MCF 10A (cell line): ENCODE results near the gene TMEM59L. TPM values are rescaled to one million over a fixed set of nuclear protein-coding genes. Genes with fewer than 3 reads are reported as not detected.

Source experiments
- BruUV-seq: library from RNA; stranded (reverse); fragments of 400-500 nt; replicated peaks from 2 replicates; lab custom pipeline; 2021; lab: Mats Ljungman, UMichigan
- CTCF ChIA-PET: fragments of 300-600 bp; sonication (Branson Sonifier 250); formaldehyde crosslinking; extraction: SDS; loops from one replicate; lab custom pipeline; 2021; ENCODE audit warnings: antibody characterized with exemption, inconsistent platforms; lab: Yijun Ruan, JAX
- POLR2A ChIA-PET: fragments of 300-600, 350-650 bp; sonication (Branson Sonifier 250); formaldehyde crosslinking; extraction: SDS; loops from one replicate; lab custom pipeline; 2020; ENCODE audit warnings: antibody characterized with exemption, inconsistent platforms; lab: Yijun Ruan, JAX
- DNase-seq: peaks from one replicate; pipeline ENCODE4 v3.0.0-alpha.2; 2018; ENCODE audit not compliant: unreplicated experiment
- H3K27ac Mint-ChIP-seq: one replicate; pipeline ENCODE4 v1.8.0; 2022; ENCODE audit warnings: mild to moderate bottlenecking, low read depth, mixed read lengths; ENCODE audit not compliant: unreplicated experiment
- H3K27me3 Mint-ChIP-seq: one replicate; pipeline ENCODE4 v1.8.0; 2022; ENCODE audit warnings: mixed read lengths; ENCODE audit not compliant: insufficient read depth, unreplicated experiment
- H3K36me3 Mint-ChIP-seq: one replicate; pipeline ENCODE4 v1.8.0; 2022; ENCODE audit warnings: mild to moderate bottlenecking, moderate library complexity, mixed read lengths; ENCODE audit not compliant: insufficient read depth, unreplicated experiment
- H3K4me1 Mint-ChIP-seq: one replicate; pipeline ENCODE4 v1.8.0; 2022; ENCODE audit warnings: mixed read lengths; ENCODE audit not compliant: insufficient read depth, unreplicated experiment
- H3K4me3 Mint-ChIP-seq: one replicate; pipeline ENCODE4 v1.8.0; 2022; ENCODE audit warnings: mild to moderate bottlenecking, moderate library complexity, mixed read lengths; ENCODE audit not compliant: unreplicated experiment
- H3K9me3 Mint-ChIP-seq: one replicate; pipeline ENCODE4 v1.8.0; 2022; ENCODE audit warnings: mixed read lengths; ENCODE audit not compliant: unreplicated experiment
- intact Hi-C: fragments of 100-400 bp; cut with micrococcal nuclease; formaldehyde crosslinking; loops from 2 replicates; pipeline ENCODE4 v1.14.1; 2022
- total RNA-seq: library from RNA; stranded (reverse); gene quantifications from 2 replicates; pipeline ENCODE4 v1.2.3, GENCODE V29; 2022
- TF ChIP-seq, protein P1 (sequence below): fragments of 200-600 bp; IDR thresholded peaks from one replicate; pipeline ENCODE4 v1.8.0; 2022; ENCODE audit warnings: antibody characterized with exemption, mild to moderate bottlenecking; ENCODE audit not compliant: unreplicated experiment

TMEM59L gene
- total RNA-seq, 1 experiment from 2014 or later: 0.33 TPM

DNA sequence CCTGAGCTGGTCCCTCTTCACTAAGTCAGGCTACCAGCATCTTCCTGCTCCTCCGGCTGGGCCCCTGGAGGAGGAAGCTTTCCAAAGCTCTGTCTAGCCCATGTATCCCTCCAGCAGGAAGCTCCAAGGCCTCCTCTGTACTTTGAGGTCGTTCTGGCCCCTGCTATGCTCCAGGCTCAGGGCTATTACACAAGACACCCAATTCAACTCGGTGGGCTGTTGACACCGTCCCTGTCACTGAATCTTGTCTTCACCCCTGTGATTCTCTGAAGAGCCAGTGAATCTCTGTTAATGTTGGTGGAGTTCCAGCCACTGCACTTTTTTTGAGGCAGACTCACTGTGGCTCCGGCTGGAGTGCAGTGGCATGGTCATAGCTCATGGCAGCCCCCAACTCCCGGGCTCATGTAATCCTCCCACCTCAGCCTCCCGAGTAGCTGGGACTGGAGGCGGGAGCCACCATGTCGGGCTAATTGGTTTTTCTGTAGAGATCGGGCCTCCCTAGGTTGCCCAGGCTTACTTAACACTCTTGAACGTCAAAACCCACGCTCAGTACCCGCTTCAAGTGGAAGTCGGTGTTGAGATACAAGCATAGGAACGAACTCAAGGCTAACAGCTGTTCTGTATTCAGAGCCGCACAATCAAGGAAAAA, 24.6 kb upstream of the TMEM59L start:
- intact Hi-C loops: loop anchor here (1.0 to 5.0 kb wide), 3 partner anchors 66 to 126 kb away; partner anchors contain the start of gene ELL
- ChIA-PET CTCF (interaction anchor here (0.6 to 3.5 kb wide), 26 partner anchors 11 to 333 kb away, joined by 3 to 27 read pairs (median 4); partner anchors contain the start of genes ELL, UBA52 and UPF1), POLR2A (interaction anchor here (1.1 to 3.6 kb wide), 9 partner anchors 10 to 259 kb away, joined by 3 to 87 read pairs (median 7); partner anchors contain the start of genes ELL, KXD1, UBA52 and UPF1)
- BruUV-seq: no TSS peak
- peaks cover 11% of the 10 kb centered on the region for H3K4me1 Mint-ChIP-seq
- H3K27ac Mint-ChIP-seq: peak overlapping the region; percentile 46
- TF ChIP-seq, protein P1, sequence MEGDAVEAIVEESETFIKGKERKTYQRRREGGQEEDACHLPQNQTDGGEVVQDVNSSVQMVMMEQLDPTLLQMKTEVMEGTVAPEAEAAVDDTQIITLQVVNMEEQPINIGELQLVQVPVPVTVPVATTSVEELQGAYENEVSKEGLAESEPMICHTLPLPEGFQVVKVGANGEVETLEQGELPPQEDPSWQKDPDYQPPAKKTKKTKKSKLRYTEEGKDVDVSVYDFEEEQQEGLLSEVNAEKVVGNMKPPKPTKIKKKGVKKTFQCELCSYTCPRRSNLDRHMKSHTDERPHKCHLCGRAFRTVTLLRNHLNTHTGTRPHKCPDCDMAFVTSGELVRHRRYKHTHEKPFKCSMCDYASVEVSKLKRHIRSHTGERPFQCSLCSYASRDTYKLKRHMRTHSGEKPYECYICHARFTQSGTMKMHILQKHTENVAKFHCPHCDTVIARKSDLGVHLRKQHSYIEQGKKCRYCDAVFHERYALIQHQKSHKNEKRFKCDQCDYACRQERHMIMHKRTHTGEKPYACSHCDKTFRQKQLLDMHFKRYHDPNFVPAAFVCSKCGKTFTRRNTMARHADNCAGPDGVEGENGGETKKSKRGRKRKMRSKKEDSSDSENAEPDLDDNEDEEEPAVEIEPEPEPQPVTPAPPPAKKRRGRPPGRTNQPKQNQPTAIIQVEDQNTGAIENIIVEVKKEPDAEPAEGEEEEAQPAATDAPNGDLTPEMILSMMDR: no peak
- H3K27me3 Mint-ChIP-seq: no peaks in the 10 kb centered on the region
- no peaks in the 10 kb centered on the region for H3K9me3 Mint-ChIP-seq
- no peak for DNase-seq
- H3K4me3 Mint-ChIP-seq: peak overlapping the region; percentile 88
- H3K36me3 Mint-ChIP-seq: peaks cover 19% of the 10 kb centered on the region

DNA sequence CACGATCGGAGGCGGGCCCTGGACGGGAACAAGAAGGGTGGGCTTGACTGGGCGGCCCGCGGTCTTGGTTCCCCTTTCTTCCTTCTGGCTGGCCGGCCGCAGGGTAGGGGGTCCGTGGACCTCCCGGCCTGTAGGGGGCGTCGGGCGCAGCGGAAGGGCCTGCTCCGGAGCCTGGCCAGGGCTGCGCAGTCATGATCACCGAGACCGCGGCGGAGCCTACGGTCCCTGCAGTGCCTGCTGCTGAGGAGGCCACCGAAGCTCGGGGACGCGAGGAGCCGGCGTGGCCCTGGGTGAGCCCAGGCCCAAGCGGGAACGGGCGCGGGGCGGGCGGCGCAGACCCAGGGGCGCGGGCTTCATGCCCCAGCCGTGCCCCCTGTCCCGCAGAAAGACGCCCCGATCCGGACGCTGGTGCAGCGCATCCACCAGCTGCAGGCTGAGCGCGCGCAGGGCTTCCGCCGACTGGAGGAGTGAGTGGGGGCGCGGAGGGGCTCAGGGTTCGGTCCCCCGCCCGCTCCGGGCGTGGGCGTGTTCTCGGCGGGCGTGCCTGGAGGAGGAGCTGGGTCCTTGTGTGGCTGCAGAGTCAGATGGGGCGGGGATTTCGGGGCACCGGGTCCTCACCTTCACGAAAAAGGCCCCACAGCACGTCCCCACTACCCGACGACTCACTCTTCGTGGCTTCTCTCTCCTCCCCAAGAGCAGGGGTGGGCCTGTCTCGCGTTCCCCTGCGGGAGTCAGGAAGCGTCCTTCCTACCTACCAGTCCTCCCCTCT, 23.9 kb upstream of the TMEM59L start, which contains the start of gene REX1BD:
REX1BD (plus strand) TSS at position 188 of the 769 bp plus-strand sequence; CDS start at position 192, 4 bp downstream.
- TF ChIP-seq, protein P1: peak; percentile 75
- ChIA-PET CTCF (interaction anchor here (0.6 to 3.5 kb wide), 44 partner anchors 8 to 526 kb away, joined by 3 to 27 read pairs (median 4); partner anchors contain the start of genes ELL, UBA52 and UPF1), POLR2A (interaction anchor here (0.6 to 3.6 kb wide), 28 partner anchors 8 to 729 kb away, joined by 3 to 87 read pairs (median 4); partner anchors contain the start of genes COPE, DDX49, ELL and FKBP8)
- no peaks in the 10 kb centered on the region for H3K9me3 Mint-ChIP-seq
- intact Hi-C loops: loop anchor here (1.0 to 5.0 kb wide), 3 partner anchors 66 to 126 kb away; partner anchors contain the start of gene ELL
- peaks cover 11% of the 10 kb centered on the region for H3K4me1 Mint-ChIP-seq
- no TSS peak for BruUV-seq
- H3K27ac Mint-ChIP-seq: peak within 1 kb of the TSS; percentile 90
- peaks cover 19% of the 10 kb centered on the region for H3K36me3 Mint-ChIP-seq
- DNase-seq: peak; percentile 72
- peak within 1 kb of the TSS; percentile 88 for H3K4me3 Mint-ChIP-seq
- no peaks in the 10 kb centered on the region for H3K27me3 Mint-ChIP-seq

DNA sequence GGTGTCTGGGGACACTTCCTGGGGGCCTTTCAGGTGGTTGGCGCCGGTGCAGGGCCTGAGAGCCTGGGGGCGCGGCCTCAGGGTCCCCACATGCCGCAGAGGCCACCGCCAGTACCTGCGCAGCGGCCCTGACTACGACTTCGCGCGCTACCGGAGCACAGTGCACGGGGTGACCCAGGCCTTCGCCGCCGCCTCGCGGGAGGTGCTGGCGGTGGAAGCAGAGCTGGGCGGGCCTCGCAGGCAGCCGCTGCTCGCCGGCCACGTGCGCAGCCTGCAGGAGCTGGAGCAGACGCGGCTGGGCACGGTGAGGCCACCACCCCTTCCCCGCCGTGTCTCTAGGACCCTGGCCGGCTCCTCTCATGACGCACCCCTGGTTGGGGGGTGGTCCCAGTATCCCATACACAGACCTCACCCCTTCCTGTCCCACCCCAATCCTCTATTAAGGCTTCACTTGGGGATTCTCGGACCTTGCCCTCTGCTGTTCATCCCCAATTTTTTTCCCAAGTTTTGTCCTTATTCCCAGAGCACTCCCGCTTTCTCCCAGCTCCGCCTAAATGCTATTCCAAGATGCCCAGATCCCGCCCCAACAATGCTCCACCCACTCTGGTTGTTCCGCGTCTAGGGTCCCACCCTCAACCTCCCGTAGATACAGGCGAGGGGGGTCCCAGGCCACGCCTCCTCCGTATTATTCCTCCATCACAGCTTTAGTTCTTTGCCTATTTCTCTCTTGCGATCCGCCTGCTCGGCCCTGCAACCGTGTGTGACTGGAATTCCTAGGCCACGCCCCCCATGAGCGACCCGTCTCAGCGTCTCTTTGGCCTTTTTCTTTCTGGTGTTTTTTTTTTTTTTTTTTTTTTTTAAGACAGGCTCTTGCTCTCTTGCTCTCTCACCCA, 23.0 kb upstream of the TMEM59L start:
- Mint-ChIP-seq H3K27ac (peak overlapping the region; percentile 90), H3K36me3 (peaks cover 19% of the 10 kb centered on the region), H3K27me3 (no peaks in the 10 kb centered on the region), H3K4me3 (peak overlapping the region; percentile 88), H3K9me3 (no peaks in the 10 kb centered on the region), H3K4me1 (peaks cover 14% of the 10 kb centered on the region)
- ChIA-PET CTCF (interaction anchor here (0.6 to 3.5 kb wide), 31 partner anchors 9 to 419 kb away, joined by 3 to 27 read pairs (median 4); partner anchors contain the start of genes UBA52 and UPF1), POLR2A (interaction anchor here (0.5 to 3.6 kb wide), 29 partner anchors 9 to 475 kb away, joined by 3 to 87 read pairs (median 4); partner anchors contain the start of genes COPE, DDX49, ELL and FKBP8)
- intact Hi-C loops: loop anchor here (5.0 kb wide), 3 partner anchors 88 to 173 kb away; no protein-coding TSS in a partner anchor
- peak; percentile 75 for DNase-seq
- TF ChIP-seq, protein P1: peak; percentile 4
- BruUV-seq: TSS peak; percentile 66
